ENCODE results near the gene OPHN1. TPM values are rescaled to one million over a fixed set of nuclear protein-coding genes. Genes with fewer than 3 reads are reported as not detected.

The OPHN1 gene
- total and polyA plus RNA-seq, 2 of the 13 experiments (the other 11 are each of a cell fraction or from before 2014, with no cell fraction given) = 1.6 to 1.7 TPM

GRCh38 chrX:68433155-68433980 lies at the start of gene OPHN1 (continued):
- TF ChIP-seq ZNF407 (CRISPR knock-in tag; IDR thresholded peaks at IDR 0.05; ENCODE audit: not compliant biosample characterization) = no peak
- no peak for TF ChIP-seq MLXIP (CRISPR knock-in tag; IDR thresholded peaks at IDR 0.05; ENCODE audit: borderline replicate concordance)
- no peak for TF ChIP-seq MXD1 (CRISPR knock-in tag; IDR thresholded peaks at IDR 0.05)
- TF ChIP-seq ZBTB49 (CRISPR knock-in tag; IDR thresholded peaks at IDR 0.05; ENCODE audit: borderline replicate concordance) = no peak
- no peak for TF ChIP-seq ZFP36L2 (CRISPR knock-in tag; IDR thresholded peaks at IDR 0.05)
- TF ChIP-seq ZNF33A (CRISPR knock-in tag; IDR thresholded peaks at IDR 0.05; ENCODE audit: borderline replicate concordance) = no peak
- TF ChIP-seq SSRP1 (CRISPR knock-in tag; IDR thresholded peaks at IDR 0.05) = no peak
- TF ChIP-seq POGZ (CRISPR knock-in tag; IDR thresholded peaks at IDR 0.05) = peak; percentile 11; the same call in 1 of the 2 replicates

All from HepG2 (cell line).